MCF 10A (cell line): ENCODE data around the gene OTOP2. TPM values are rescaled to one million over a fixed set of nuclear protein-coding genes. Genes with fewer than 3 reads are reported as not detected.
"Not testable (repeated sequence)": the region's sequence is repeated elsewhere in the genome, so short reads cannot be mapped to it uniquely, and the experiment has no call there.

ENCODE experiments used
- BruUV-seq: library from RNA; stranded (reverse); fragments of 400-500 nt; replicated peaks from 2 replicates; lab custom pipeline; 2021; lab: Mats Ljungman, UMichigan
- CTCF ChIA-PET: fragments of 300-600 bp; sonication (Branson Sonifier 250); formaldehyde crosslinking; extraction: SDS; loops from one replicate; lab custom pipeline; 2021; ENCODE audit warnings: antibody characterized with exemption, inconsistent platforms; lab: Yijun Ruan, JAX
- POLR2A ChIA-PET: fragments of 300-600, 350-650 bp; sonication (Branson Sonifier 250); formaldehyde crosslinking; extraction: SDS; loops from one replicate; lab custom pipeline; 2020; ENCODE audit warnings: antibody characterized with exemption, inconsistent platforms; lab: Yijun Ruan, JAX
- DNase-seq: peaks from one replicate; pipeline ENCODE4 v3.0.0-alpha.2; 2018; ENCODE audit not compliant: unreplicated experiment
- H3K27ac Mint-ChIP-seq: one replicate; pipeline ENCODE4 v1.8.0; 2022; ENCODE audit warnings: mild to moderate bottlenecking, low read depth, mixed read lengths; ENCODE audit not compliant: unreplicated experiment
- H3K27me3 Mint-ChIP-seq: one replicate; pipeline ENCODE4 v1.8.0; 2022; ENCODE audit warnings: mixed read lengths; ENCODE audit not compliant: insufficient read depth, unreplicated experiment
- H3K36me3 Mint-ChIP-seq: one replicate; pipeline ENCODE4 v1.8.0; 2022; ENCODE audit warnings: mild to moderate bottlenecking, moderate library complexity, mixed read lengths; ENCODE audit not compliant: insufficient read depth, unreplicated experiment
- H3K4me1 Mint-ChIP-seq: one replicate; pipeline ENCODE4 v1.8.0; 2022; ENCODE audit warnings: mixed read lengths; ENCODE audit not compliant: insufficient read depth, unreplicated experiment
- H3K4me3 Mint-ChIP-seq: one replicate; pipeline ENCODE4 v1.8.0; 2022; ENCODE audit warnings: mild to moderate bottlenecking, moderate library complexity, mixed read lengths; ENCODE audit not compliant: unreplicated experiment
- H3K9me3 Mint-ChIP-seq: one replicate; pipeline ENCODE4 v1.8.0; 2022; ENCODE audit warnings: mixed read lengths; ENCODE audit not compliant: unreplicated experiment
- intact Hi-C: fragments of 100-400 bp; cut with micrococcal nuclease; formaldehyde crosslinking; loops from 2 replicates; pipeline ENCODE4 v1.14.1; 2022
- total RNA-seq: library from RNA; stranded (reverse); gene quantifications from 2 replicates; pipeline ENCODE4 v1.2.3, GENCODE V29; 2022
- TF ChIP-seq, protein P1 (sequence below): fragments of 200-600 bp; IDR thresholded peaks from one replicate; pipeline ENCODE4 v1.8.0; 2022; ENCODE audit warnings: antibody characterized with exemption, mild to moderate bottlenecking; ENCODE audit not compliant: unreplicated experiment

OTOP2 gene
- total RNA-seq, 1 experiment from 2014 or later: not detected

DNA sequence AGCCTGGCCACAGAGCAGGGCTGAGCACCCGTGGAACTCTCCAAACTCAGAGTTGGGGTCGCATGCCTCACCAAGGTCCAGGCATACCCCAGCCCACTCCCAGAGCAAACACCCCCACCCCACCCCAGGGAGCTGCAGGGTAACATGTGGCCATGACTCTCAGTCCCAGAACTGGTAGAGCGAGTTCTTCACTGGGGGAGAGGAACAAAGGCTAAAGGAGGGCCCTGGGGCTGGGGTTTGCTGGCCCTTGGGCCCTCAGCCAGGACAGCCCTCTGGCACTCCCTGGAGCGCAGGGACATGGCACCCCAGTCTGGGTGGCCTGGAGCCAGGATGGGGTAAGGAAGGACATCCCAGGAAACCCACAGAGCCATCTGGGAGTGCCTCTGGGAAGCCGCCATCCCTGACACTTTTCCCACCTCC, 44.3 kb downstream of the OTOP2 start:
- H3K4me1 Mint-ChIP-seq: peaks cover 13% of the 10 kb centered on the region
- H3K9me3 Mint-ChIP-seq: no peaks in the 10 kb centered on the region
- ChIA-PET CTCF (interaction anchor here (0.6 to 2.4 kb wide), 4 partner anchors 10 to 354 kb away, joined by 3 to 11 read pairs (median 4); partner anchors contain the start of gene OTOP2), POLR2A (no interaction called here)
- TF ChIP-seq, protein P1, sequence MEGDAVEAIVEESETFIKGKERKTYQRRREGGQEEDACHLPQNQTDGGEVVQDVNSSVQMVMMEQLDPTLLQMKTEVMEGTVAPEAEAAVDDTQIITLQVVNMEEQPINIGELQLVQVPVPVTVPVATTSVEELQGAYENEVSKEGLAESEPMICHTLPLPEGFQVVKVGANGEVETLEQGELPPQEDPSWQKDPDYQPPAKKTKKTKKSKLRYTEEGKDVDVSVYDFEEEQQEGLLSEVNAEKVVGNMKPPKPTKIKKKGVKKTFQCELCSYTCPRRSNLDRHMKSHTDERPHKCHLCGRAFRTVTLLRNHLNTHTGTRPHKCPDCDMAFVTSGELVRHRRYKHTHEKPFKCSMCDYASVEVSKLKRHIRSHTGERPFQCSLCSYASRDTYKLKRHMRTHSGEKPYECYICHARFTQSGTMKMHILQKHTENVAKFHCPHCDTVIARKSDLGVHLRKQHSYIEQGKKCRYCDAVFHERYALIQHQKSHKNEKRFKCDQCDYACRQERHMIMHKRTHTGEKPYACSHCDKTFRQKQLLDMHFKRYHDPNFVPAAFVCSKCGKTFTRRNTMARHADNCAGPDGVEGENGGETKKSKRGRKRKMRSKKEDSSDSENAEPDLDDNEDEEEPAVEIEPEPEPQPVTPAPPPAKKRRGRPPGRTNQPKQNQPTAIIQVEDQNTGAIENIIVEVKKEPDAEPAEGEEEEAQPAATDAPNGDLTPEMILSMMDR: no peak
- H3K36me3 Mint-ChIP-seq: no peaks in the 10 kb centered on the region
- H3K27ac Mint-ChIP-seq: no peak overlapping the region
- intact Hi-C loops: no loop called here
- no peak overlapping the region for H3K4me3 Mint-ChIP-seq
- peaks cover 10% of the 10 kb centered on the region for H3K27me3 Mint-ChIP-seq
- BruUV-seq: no TSS peak
- DNase-seq: no peak

DNA sequence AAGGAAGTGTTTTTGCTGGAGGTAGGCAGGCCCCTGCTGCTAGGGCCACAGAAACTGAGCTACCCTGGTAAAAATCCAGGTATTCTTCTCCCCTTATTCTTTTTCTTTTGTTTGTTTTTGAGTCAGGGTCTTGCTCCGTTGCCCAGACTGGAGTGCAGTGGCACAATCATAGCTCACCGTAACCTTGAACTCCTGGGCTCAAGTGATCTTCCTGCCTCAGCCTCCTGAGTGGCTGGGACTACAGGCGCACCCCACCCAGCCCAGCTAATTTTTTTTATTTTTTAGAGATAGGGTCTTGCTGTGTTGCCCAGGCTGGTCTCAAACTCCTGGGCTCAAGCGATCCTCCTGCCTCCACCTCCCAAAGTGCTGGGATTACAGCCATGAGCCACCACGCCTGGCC, 45.4 kb downstream of the OTOP2 start:
- DNase-seq, H3K27ac Mint-ChIP-seq, H3K4me3 Mint-ChIP-seq, H3K9me3 Mint-ChIP-seq, H3K36me3 Mint-ChIP-seq, BruUV-seq, intact Hi-C loops: not testable (repeated sequence)
- ChIA-PET CTCF (interaction anchor here (0.5 to 2.4 kb wide), 4 partner anchors 10 to 45 kb away, joined by 3 to 11 read pairs (median 4); partner anchors contain the start of genes MRPL58 and OTOP2), POLR2A (interaction anchor here (1.2 kb wide), 1 partner anchor 96 kb away, joined by 3 read pairs; the partner anchor contains the start of gene FDXR)
- H3K27me3 Mint-ChIP-seq: peaks cover 14% of the 10 kb centered on the region
- H3K4me1 Mint-ChIP-seq: peaks cover 13% of the 10 kb centered on the region

DNA sequence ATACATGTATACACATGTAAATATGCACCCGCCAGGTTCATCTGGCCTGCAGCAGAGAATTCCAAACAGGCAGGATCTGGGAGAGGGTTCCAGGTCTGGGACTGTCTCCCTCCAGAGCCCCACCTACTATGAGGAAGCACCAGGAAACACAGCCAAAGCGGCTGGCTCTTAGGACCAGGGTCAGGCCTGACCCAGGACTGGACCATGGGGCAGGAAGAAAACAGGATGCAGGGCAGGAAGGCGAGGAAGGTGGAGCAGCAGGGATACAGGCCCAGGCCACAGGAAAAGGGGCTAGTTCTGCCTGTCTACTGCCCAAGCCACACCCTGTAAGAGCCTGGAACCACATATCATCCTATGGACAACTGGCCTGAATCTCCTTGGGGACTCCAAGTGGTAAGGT, 46.3 kb downstream of the OTOP2 start:
- no peaks in the 10 kb centered on the region for H3K9me3 Mint-ChIP-seq
- CTCF ChIA-PET: interaction anchor here (0.6 to 1.0 kb wide), 2 partner anchors 42 to 214 kb away, joined by 3 read pairs; partner anchors contain the start of gene MRPL58
- no peak overlapping the region for H3K4me3 Mint-ChIP-seq
- TF ChIP-seq, protein P1: no peak
- no peak for DNase-seq
- no peaks in the 10 kb centered on the region for H3K36me3 Mint-ChIP-seq
- no TSS peak for BruUV-seq
- peaks cover 14% of the 10 kb centered on the region for H3K27me3 Mint-ChIP-seq
- intact Hi-C loops: no loop called here
- POLR2A ChIA-PET: interaction anchor here (2.3 kb wide), 1 partner anchor 9 kb away, joined by 9 read pairs; no protein-coding TSS in a partner anchor
- H3K4me1 Mint-ChIP-seq: peaks cover 9% of the 10 kb centered on the region
- peak overlapping the region; percentile 66 for H3K27ac Mint-ChIP-seq

DNA sequence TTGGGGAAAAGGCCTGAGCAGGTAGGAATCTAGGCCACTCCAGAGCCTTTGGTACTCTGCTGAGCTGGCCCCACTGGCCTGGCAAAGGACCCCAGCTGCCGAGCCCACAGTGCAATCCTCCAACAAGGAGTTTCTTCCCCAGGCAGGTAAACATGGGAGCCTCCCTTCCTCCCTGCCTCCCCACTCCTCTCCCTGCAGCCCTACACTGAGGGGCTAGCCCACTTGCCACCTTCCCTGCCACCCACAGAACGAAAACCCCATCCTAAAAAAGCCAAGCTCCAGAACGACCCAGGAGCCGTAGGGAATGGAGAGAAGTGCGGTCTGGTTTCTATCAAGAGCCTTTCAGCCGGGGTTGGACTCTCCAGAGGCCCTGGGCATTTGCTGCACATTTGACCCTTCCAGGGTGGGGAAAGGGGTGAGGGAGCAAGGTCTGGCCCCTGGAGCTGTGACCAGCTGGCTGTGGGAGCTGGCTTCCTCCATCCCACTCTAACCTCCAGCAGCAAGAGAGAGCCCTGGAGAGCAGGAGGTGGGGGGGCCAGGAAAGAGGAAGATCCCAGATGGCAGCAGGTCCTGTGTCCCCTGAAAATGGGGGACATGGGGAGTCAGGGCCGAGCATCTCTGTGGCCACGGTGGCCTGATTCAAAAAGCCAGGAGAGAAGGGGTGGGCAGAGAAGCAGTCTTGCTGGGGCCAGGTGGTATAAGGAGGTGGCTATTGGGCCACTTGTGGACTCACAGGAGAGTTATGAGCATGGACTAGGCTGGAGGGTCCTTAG, 47.2 kb downstream of the OTOP2 start:
- BruUV-seq: no TSS peak
- Mint-ChIP-seq H3K27ac (no peak overlapping the region), H3K4me1 (peaks cover 6% of the 10 kb centered on the region), H3K9me3 (no peaks in the 10 kb centered on the region), H3K4me3 (peak overlapping the region; percentile 47), H3K36me3 (no peaks in the 10 kb centered on the region), H3K27me3 (peaks cover 14% of the 10 kb centered on the region)
- POLR2A ChIA-PET: interaction anchor here (0.6 to 2.3 kb wide), 4 partner anchors 10 to 198 kb away, joined by 3 to 9 read pairs (median 4); partner anchors contain the start of gene ARMC7
- intact Hi-C loops: no loop called here
- DNase-seq: no peak
- CTCF ChIA-PET: interaction anchor here (0.6 to 1.3 kb wide), 5 partner anchors 13 to 300 kb away, joined by 3 to 6 read pairs (median 4); no protein-coding TSS in a partner anchor
- TF ChIP-seq, protein P1: no peak
